ENCODE measurements around the gene LIN54.

Gene LIN54

GRCh38 chr4:82948647-82949204, 61.9 kb downstream of the LIN54 start:
- Histone ChIP-seq H3K27ac (no peak overlapping the region), H3K4me3 (ENCODE audit: low read depth in 1 of 2, low read length in 1 of 2) (no peak overlapping the region), H3K36me3 (peaks cover 9% of the 10 kb centered on the region), H3K9me3 (no peaks in the 10 kb centered on the region), H3K4me1 (ENCODE audit: control insufficient read depth in 1 of 2, insufficient read depth in 1 of 2, low read depth in 1 of 2, low read length in 1 of 2) (no peaks in the 10 kb centered on the region), H3K27me3 (no peaks in the 10 kb centered on the region)
- TF ChIP-seq CTCF (IDR thresholded peaks at IDR 0.05) = no peak

DNA sequence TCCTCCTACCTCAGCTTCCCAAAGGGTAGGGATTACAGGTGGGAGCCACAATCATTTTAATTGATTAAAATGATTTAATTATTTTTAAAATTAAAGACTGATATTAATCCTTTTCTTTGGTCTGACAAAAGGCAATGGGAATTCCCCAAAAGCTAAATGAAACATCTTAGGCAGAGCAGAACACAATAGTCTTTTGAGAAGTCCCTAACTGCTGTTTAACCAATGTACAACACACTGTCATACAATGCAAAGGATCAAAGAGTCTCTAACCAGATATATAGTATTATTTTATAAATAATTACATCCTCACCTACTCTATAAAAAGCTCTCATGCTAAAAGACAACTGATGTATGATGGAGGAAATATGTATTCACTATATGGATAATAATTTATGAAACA, 63.1 kb downstream of the LIN54 start:
- Histone ChIP-seq H3K27ac (no peak overlapping the region), H3K9me3 (no peaks in the 10 kb centered on the region), H3K4me3 (ENCODE audit: low read depth in 1 of 2, low read length in 1 of 2) (no peak overlapping the region), H3K36me3 (peaks cover 16% of the 10 kb centered on the region), H3K4me1 (ENCODE audit: control insufficient read depth in 1 of 2, insufficient read depth in 1 of 2, low read depth in 1 of 2, low read length in 1 of 2) (no peaks in the 10 kb centered on the region), H3K27me3 (no peaks in the 10 kb centered on the region)
- no peak for TF ChIP-seq CTCF (IDR thresholded peaks at IDR 0.05)

GRCh38 chr4:82939414-82939813, 71.2 kb downstream of the LIN54 start:
- peaks cover 84% of the 10 kb centered on the region for H3K36me3 ChIP-seq
- H3K4me3 ChIP-seq (ENCODE audit: low read depth in 1 of 2, low read length in 1 of 2) = no peak overlapping the region
- no peak overlapping the region for H3K27ac ChIP-seq
- no peaks in the 10 kb centered on the region for H3K9me3 ChIP-seq
- no peaks in the 10 kb centered on the region for H3K27me3 ChIP-seq
- no peak for TF ChIP-seq CTCF (IDR thresholded peaks at IDR 0.05)
- H3K4me1 ChIP-seq (ENCODE audit: control insufficient read depth in 1 of 2, insufficient read depth in 1 of 2, low read depth in 1 of 2, low read length in 1 of 2) = no peaks in the 10 kb centered on the region

DNA sequence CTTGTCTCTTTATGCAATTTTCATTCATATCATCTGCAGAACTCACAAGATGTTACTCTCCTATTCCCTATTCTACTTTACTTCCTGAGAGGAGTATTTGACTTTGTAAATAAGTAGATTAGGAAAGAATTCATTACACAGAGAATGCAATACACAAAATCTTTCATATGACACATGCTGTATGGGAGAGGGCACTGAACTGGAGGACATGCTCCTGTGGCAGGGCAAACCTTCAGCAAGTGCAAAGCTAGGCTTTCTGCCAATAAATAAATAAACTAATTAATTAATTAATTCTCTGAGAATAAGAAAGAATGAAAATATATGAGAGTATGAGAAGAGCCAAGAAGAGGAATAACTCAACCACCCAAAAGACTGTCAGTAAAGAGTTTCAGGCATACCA, 76.2 kb downstream of the LIN54 start:
- no peak for TF ChIP-seq CTCF (IDR thresholded peaks at IDR 0.05)
- no peak overlapping the region for H3K4me3 ChIP-seq (ENCODE audit: low read depth in 1 of 2, low read length in 1 of 2)
- no peaks in the 10 kb centered on the region for H3K27me3 ChIP-seq
- H3K27ac ChIP-seq = no peak overlapping the region
- H3K4me1 ChIP-seq (ENCODE audit: control insufficient read depth in 1 of 2, insufficient read depth in 1 of 2, low read depth in 1 of 2, low read length in 1 of 2) = no peaks in the 10 kb centered on the region
- H3K9me3 ChIP-seq = no peaks in the 10 kb centered on the region
- H3K36me3 ChIP-seq = peaks cover 74% of the 10 kb centered on the region

GRCh38 chr4:82930848-82931755, 79.5 kb downstream of the LIN54 start:
- H3K4me1 ChIP-seq (ENCODE audit: control insufficient read depth in 1 of 2, insufficient read depth in 1 of 2, low read depth in 1 of 2, low read length in 1 of 2) = no peaks in the 10 kb centered on the region
- no peak overlapping the region for H3K4me3 ChIP-seq (ENCODE audit: low read depth in 1 of 2, low read length in 1 of 2)
- no peak for TF ChIP-seq CTCF (IDR thresholded peaks at IDR 0.05)
- no peak overlapping the region for H3K27ac ChIP-seq
- no peaks in the 10 kb centered on the region for H3K9me3 ChIP-seq
- peaks cover 51% of the 10 kb centered on the region for H3K36me3 ChIP-seq
- H3K27me3 ChIP-seq = no peaks in the 10 kb centered on the region

Data from neutrophil (primary cell).